ENCODE measurements around the gene KIAA1328. TPM values are rescaled to one million over a fixed set of nuclear protein-coding genes. Genes with fewer than 3 reads are reported as not detected.
A peak's percentile ranks its signal among the peaks of the same experiment; 100 is the strongest.

The KIAA1328 gene
- 8.4 TPM for total RNA-seq

- intact Hi-C loops (cut with DNase I) = loop anchor here (5.0 kb wide), 1 partner anchor 59 kb away; no protein-coding TSS in a partner anchor
- TF ChIP-seq CTCF (IDR thresholded peaks at IDR 0.05) = peak; percentile 20 to 58 (median 57)
- H3K27me3 ChIP-seq = no peaks in the 10 kb centered on the region
- H3K27ac ChIP-seq = peak within 1 kb of the TSS; percentile 78 to 82
- H3K9me3 ChIP-seq = no peaks in the 10 kb centered on the region
- peaks cover 0 to 15% of the 10 kb centered on the region in 2 donors for H3K4me1 ChIP-seq
- DNase-seq (ENCODE audit: low spot score in 2 of 2) = peak; percentile 51 to 92
- H3K4me3 ChIP-seq = peak within 1 kb of the TSS; percentile 69 to 74
- H3K36me3 ChIP-seq = no peaks in the 10 kb centered on the region
Observed at GRCh38 chr18:36828630-36829361, at the start of gene KIAA1328, which contains the start of gene TPGS2. Gene KIAA1328 (plus strand): TSS chr18:36829127. CDS start chr18:36829139, 12 bp downstream. Gene TPGS2 (minus strand): TSS chr18:36829002. CDS start chr18:36828767, 235 bp downstream.

- TF ChIP-seq CTCF (IDR thresholded peaks at IDR 0.05) = no peak
- H3K27ac ChIP-seq = no peak overlapping the region
- intact Hi-C loops (cut with DNase I) = no loop called here
- H3K27me3 ChIP-seq = no peaks in the 10 kb centered on the region
- no peak overlapping the region for H3K4me3 ChIP-seq
- no peaks in the 10 kb centered on the region for H3K9me3 ChIP-seq
- DNase-seq (ENCODE audit: low spot score in 2 of 2) = no peak
- peaks cover 0 to 3% of the 10 kb centered on the region in 2 donors for H3K4me1 ChIP-seq
- H3K36me3 ChIP-seq = peaks cover 0 to 21% of the 10 kb centered on the region in 2 donors
Observed at GRCh38 chr18:36780748-36781147, 48.2 kb upstream of the KIAA1328 start.

- Histone ChIP-seq H3K4me1 (peaks cover 3 to 20% of the 10 kb centered on the region in 2 donors), H3K9me3 (no peaks in the 10 kb centered on the region), H3K4me3 (no peak overlapping the region), H3K27me3 (no peaks in the 10 kb centered on the region), H3K27ac (no peak overlapping the region), H3K36me3 (peaks cover 0 to 21% of the 10 kb centered on the region in 2 donors)
- intact Hi-C loops (cut with DNase I) = no loop called here
- DNase-seq (ENCODE audit: low spot score in 2 of 2) = no peak
- no peak for TF ChIP-seq CTCF (IDR thresholded peaks at IDR 0.05)
Observed at GRCh38 chr18:36782710-36783109, 46.2 kb upstream of the KIAA1328 start.

GRCh38 chr18:36783792-36784191, 45.1 kb upstream of the KIAA1328 start:
- H3K36me3 ChIP-seq = peaks cover 0 to 21% of the 10 kb centered on the region in 2 donors
- intact Hi-C loops (cut with DNase I) = no loop called here
- no peak overlapping the region for H3K4me3 ChIP-seq
- H3K27me3 ChIP-seq = no peaks in the 10 kb centered on the region
- no peak overlapping the region for H3K27ac ChIP-seq
- no peak for TF ChIP-seq CTCF (IDR thresholded peaks at IDR 0.05)
- no peaks in the 10 kb centered on the region for H3K9me3 ChIP-seq
- no peak for DNase-seq (ENCODE audit: low spot score in 2 of 2)
- H3K4me1 ChIP-seq = peaks cover 3 to 22% of the 10 kb centered on the region in 2 donors

- H3K27ac ChIP-seq = peak overlapping the region; percentile 58 to 83
- no peaks in the 10 kb centered on the region for H3K27me3 ChIP-seq
- H3K4me3 ChIP-seq = no peak overlapping the region
- no peak for TF ChIP-seq CTCF (IDR thresholded peaks at IDR 0.05)
- DNase-seq (ENCODE audit: low spot score in 2 of 2) = peak in 1 of 2 donors; percentile 86
- no peaks in the 10 kb centered on the region for H3K9me3 ChIP-seq
- intact Hi-C loops (cut with DNase I) = loop anchor here (2.0 kb wide), 1 partner anchor 22 kb away; no protein-coding TSS in a partner anchor
- peaks cover 3 to 22% of the 10 kb centered on the region in 2 donors for H3K4me1 ChIP-seq
- H3K36me3 ChIP-seq = peaks cover 4 to 16% of the 10 kb centered on the region in 2 donors
Observed at GRCh38 chr18:36786686-36787085, 42.2 kb upstream of the KIAA1328 start.

Measured in ascending aorta (tissue), 2 donors.